Measurements from ENCODE around the gene PEX16. TPM values are rescaled to one million over a fixed set of nuclear protein-coding genes. Genes with fewer than 3 reads are reported as not detected.

Gene PEX16
- total and polyA plus RNA-seq, 2 of the 13 experiments (the other 11 are each of a cell fraction or from before 2014, with no cell fraction given), result 12.5 to 21.8 TPM

- TF ChIP-seq ZNF264 (CRISPR knock-in tag; IDR thresholded peaks at IDR 0.05) (no peak), SRSF4 (IDR thresholded peaks at IDR 0.05; ENCODE audit: low read depth, low read length, poor library complexity, severe bottlenecking) (no peak), ZNF788 (CRISPR knock-in tag; IDR thresholded peaks at IDR 0.05; ENCODE audit: borderline replicate concordance) (no peak), ZNF136 (CRISPR knock-in tag; IDR thresholded peaks at IDR 0.05; ENCODE audit: low read depth) (no peak), JUND (CRISPR knock-in tag; IDR thresholded peaks at IDR 0.05) (no peak), GFI1 (CRISPR knock-in tag; IDR thresholded peaks at IDR 0.05; ENCODE audit: borderline replicate concordance) (no peak), MLLT10 (CRISPR knock-in tag; IDR thresholded peaks at IDR 0.05) (no peak), ZNF7 (CRISPR knock-in tag; IDR thresholded peaks at IDR 0.05) (no peak), FOSL2 (CRISPR knock-in tag; IDR thresholded peaks at IDR 0.05) (0 out of 2 replicates have a peak, but pooled peaks have one; percentile 11), ZNF207 (IDR thresholded peaks at IDR 0.05; ENCODE audit: borderline replicate concordance) (no peak), PAWR (CRISPR knock-in tag; IDR thresholded peaks at IDR 0.05; ENCODE audit: borderline replicate concordance) (no peak), ESRRA (CRISPR knock-in tag; IDR thresholded peaks at IDR 0.05; ENCODE audit: low read depth) (no peak), CREM (IDR thresholded peaks at IDR 0.05) (no peak), CREM (CRISPR knock-in tag; IDR thresholded peaks at IDR 0.05) (no peak), ZNF563 (CRISPR knock-in tag; IDR thresholded peaks at IDR 0.05) (no peak), MED1 (CRISPR knock-in tag; IDR thresholded peaks at IDR 0.05) (no peak), CEBPB (IDR thresholded peaks at IDR 0.05; ENCODE audit: borderline replicate concordance, low read depth, low read length) (no peak), ATRX (CRISPR knock-in tag; IDR thresholded peaks at IDR 0.05; ENCODE audit: borderline replicate concordance) (no peak), MEF2D (CRISPR knock-in tag; IDR thresholded peaks at IDR 0.05) (no peak), ARID2 (CRISPR knock-in tag; IDR thresholded peaks at IDR 0.05; ENCODE audit: borderline replicate concordance) (no peak), NFIB (CRISPR knock-in tag; IDR thresholded peaks at IDR 0.05; ENCODE audit: borderline replicate concordance) (no peak), ZNF382 (CRISPR knock-in tag; IDR thresholded peaks at IDR 0.05; ENCODE audit: borderline replicate concordance) (no peak), NR2F2 (IDR thresholded peaks at IDR 0.05; ENCODE audit: borderline replicate concordance, low read depth) (no peak)
- TF ChIP-seq, protein P1, sequence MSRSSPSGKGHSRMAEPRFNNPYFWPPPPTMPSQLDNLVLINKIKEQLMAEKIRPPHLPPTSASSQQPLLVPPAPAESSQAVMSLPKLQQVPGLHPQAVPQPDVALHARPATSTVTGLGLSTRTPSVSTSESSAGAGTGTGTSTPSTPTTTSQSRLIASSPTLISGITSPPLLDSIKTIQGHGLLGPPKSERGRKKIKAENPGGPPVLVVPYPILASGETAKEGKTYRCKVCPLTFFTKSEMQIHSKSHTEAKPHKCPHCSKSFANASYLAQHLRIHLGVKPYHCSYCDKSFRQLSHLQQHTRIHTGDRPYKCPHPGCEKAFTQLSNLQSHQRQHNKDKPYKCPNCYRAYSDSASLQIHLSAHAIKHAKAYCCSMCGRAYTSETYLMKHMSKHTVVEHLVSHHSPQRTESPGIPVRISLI (CRISPR knock-in tag; IDR thresholded peaks at IDR 0.05; ENCODE audit: borderline replicate concordance), result no peak
- TF ChIP-seq, protein P2, sequence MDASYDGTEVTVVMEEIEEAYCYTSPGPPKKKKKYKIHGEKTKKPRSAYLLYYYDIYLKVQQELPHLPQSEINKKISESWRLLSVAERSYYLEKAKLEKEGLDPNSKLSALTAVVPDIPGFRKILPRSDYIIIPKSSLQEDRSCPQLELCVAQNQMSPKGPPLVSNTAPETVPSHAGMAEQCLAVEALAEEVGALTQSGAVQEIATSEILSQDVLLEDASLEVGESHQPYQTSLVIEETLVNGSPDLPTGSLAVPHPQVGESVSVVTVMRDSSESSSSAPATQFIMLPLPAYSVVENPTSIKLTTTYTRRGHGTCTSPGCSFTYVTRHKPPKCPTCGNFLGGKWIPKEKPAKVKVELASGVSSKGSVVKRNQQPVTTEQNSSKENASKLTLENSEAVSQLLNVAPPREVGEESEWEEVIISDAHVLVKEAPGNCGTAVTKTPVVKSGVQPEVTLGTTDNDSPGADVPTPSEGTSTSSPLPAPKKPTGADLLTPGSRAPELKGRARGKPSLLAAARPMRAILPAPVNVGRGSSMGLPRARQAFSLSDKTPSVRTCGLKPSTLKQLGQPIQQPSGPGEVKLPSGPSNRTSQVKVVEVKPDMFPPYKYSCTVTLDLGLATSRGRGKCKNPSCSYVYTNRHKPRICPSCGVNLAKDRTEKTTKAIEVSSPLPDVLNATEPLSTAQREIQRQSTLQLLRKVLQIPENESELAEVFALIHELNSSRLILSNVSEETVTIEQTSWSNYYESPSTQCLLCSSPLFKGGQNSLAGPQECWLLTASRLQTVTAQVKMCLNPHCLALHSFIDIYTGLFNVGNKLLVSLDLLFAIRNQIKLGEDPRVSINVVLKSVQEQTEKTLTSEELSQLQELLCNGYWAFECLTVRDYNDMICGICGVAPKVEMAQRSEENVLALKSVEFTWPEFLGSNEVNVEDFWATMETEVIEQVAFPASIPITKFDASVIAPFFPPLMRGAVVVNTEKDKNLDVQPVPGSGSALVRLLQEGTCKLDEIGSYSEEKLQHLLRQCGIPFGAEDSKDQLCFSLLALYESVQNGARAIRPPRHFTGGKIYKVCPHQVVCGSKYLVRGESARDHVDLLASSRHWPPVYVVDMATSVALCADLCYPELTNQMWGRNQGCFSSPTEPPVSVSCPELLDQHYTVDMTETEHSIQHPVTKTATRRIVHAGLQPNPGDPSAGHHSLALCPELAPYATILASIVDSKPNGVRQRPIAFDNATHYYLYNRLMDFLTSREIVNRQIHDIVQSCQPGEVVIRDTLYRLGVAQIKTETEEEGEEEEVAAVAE (CRISPR knock-in tag; IDR thresholded peaks at IDR 0.05; ENCODE audit: borderline replicate concordance), result 0 out of 2 replicates have a peak, but pooled peaks have one; percentile 49
- TF ChIP-seq, protein P3, sequence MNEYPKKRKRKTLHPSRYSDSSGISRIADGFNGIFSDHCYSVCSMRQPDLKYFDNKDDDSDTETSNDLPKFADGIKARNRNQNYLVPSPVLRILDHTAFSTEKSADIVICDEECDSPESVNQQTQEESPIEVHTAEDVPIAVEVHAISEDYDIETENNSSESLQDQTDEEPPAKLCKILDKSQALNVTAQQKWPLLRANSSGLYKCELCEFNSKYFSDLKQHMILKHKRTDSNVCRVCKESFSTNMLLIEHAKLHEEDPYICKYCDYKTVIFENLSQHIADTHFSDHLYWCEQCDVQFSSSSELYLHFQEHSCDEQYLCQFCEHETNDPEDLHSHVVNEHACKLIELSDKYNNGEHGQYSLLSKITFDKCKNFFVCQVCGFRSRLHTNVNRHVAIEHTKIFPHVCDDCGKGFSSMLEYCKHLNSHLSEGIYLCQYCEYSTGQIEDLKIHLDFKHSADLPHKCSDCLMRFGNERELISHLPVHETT (CRISPR knock-in tag; conservative IDR thresholded peaks at IDR 0.05), result 0 out of 2 replicates have a peak, but pooled peaks have one; percentile 47
These were observed 32.3 kb downstream of the PEX16 start, which contains the start of gene MAPK8IP1 (continued) for GRCh38 chr11:45885274-45885920.
